GM12873 (cell line): ENCODE results near the gene PTPRR.

Experiments used
- CTCF ChIP-seq: IDR thresholded peaks from 2 replicates; pipeline ENCODE4 v1.5.1; 2012; ENCODE audit warnings: low read depth, mild to moderate bottlenecking, moderate library complexity, low read length, control low read depth; ENCODE audit not compliant: insufficient read depth; ENCODE audit errors: missing control alignments

PTPRR gene

GRCh38 chr12:70747445-70748260 is 172.9 kb downstream of the PTPRR start:
- no peak for TF ChIP-seq CTCF

- TF ChIP-seq CTCF, result no peak
These were observed 175.5 kb downstream of the PTPRR start for GRCh38 chr12:70745048-70745447.

GRCh38 chr12:70744178-70744577 is 176.4 kb downstream of the PTPRR start:
- TF ChIP-seq CTCF, result no peak

GRCh38 chr12:70741256-70741655 is 179.3 kb downstream of the PTPRR start:
- TF ChIP-seq CTCF, result no peak

GRCh38 chr12:70739756-70740155 is 180.8 kb downstream of the PTPRR start:
- TF ChIP-seq CTCF, result no peak

- TF ChIP-seq CTCF, result no peak
These were observed 184.0 kb downstream of the PTPRR start for GRCh38 chr12:70736351-70737133.

GRCh38 chr12:70733385-70733784 is 187.2 kb downstream of the PTPRR start:
- peak; percentile 63 for TF ChIP-seq CTCF
